Hepatocyte (in vitro differentiated cells): ENCODE data around the gene OTOS. TPM values are rescaled to one million over a fixed set of nuclear protein-coding genes. Genes with fewer than 3 reads are reported as not detected.

Source experiments
- DNase-seq: peaks from one replicate; pipeline ENCODE4 v3.0.0-alpha.2; 2016; ENCODE audit warnings: low spot score
- H2AFZ ChIP-seq: fragments of 200-600 bp; sonication (generic); 2 replicates; pipeline ENCODE4 v1.6.0; 2016; ENCODE audit warnings: antibody characterized with exemption, mild to moderate bottlenecking
- H3K27ac ChIP-seq: fragments of 200-600 bp; sonication (generic); 2 replicates; pipeline ENCODE4 v1.5.1; 2016; ENCODE audit warnings: mild to moderate bottlenecking
- H3K27me3 ChIP-seq: fragments of 200-600 bp; sonication (generic); 2 replicates; pipeline ENCODE4 v1.6.1; 2016
- H3K36me3 ChIP-seq: fragments of 200-600 bp; sonication (generic); replicated peaks from 2 replicates; pipeline ENCODE4 v1.5.1; 2016; ENCODE audit warnings: low read depth; ENCODE audit not compliant: insufficient read depth
- H3K4me1 ChIP-seq: fragments of 200-600 bp; sonication (generic); 2 replicates; pipeline ENCODE4 v1.5.1; 2016; ENCODE audit warnings: mild to moderate bottlenecking, moderate library complexity; ENCODE audit not compliant: insufficient read depth
- H3K4me2 ChIP-seq: fragments of 200-600 bp; sonication (generic); 2 replicates; pipeline ENCODE4 v1.6.0; 2016
- H3K4me3 ChIP-seq: fragments of 200-600 bp; sonication (generic); 2 replicates; pipeline ENCODE4 v1.5.1; 2016; ENCODE audit warnings: mild to moderate bottlenecking
- H3K79me2 ChIP-seq: fragments of 200-600 bp; sonication (generic); 2 replicates; pipeline ENCODE4 v1.6.0; 2017; ENCODE audit warnings: mild to moderate bottlenecking
- H3K9me2 ChIP-seq: fragments of 200-600 bp; sonication (generic); replicated peaks from 2 replicates; pipeline ENCODE4 v1.6.0; 2017; ENCODE audit warnings: mild to moderate bottlenecking; ENCODE audit not compliant: insufficient read depth
- H3K9me3 ChIP-seq: fragments of 200-600 bp; sonication (generic); 2 replicates; pipeline ENCODE4 v1.5.1; 2016; ENCODE audit warnings: low read depth, mild to moderate bottlenecking
- H4K20me1 ChIP-seq: fragments of 200-600 bp; sonication (generic); 2 replicates; pipeline ENCODE4 v1.6.0; 2016; ENCODE audit warnings: mild to moderate bottlenecking; ENCODE audit not compliant: insufficient read depth, poor library complexity, severe bottlenecking
- CTCF ChIP-seq: fragments of 200-600 bp; sonication (generic); IDR thresholded peaks from 2 replicates; pipeline ENCODE4 v1.5.1; 2016; ENCODE audit warnings: antibody characterized with exemption, mild to moderate bottlenecking; ENCODE audit not compliant: poor library complexity
- EZH2 ChIP-seq: fragments of 200-600 bp; sonication (generic); IDR thresholded peaks from 2 replicates; pipeline ENCODE4 v1.6.1; 2016; ENCODE audit warnings: antibody characterized with exemption, mild to moderate bottlenecking, borderline replicate concordance
- EZH2phosphoT487 ChIP-seq: fragments of 200-600 bp; sonication (generic); IDR thresholded peaks from one replicate; pipeline ENCODE4 v1.6.1; 2018; ENCODE audit warnings: antibody characterized with exemption, mild to moderate bottlenecking, low read depth, moderate library complexity; ENCODE audit not compliant: unreplicated experiment, severe bottlenecking
- WGBS: methylation state at CpG from one replicate; pipeline ENCODE4 v1.1.6; 2016; ENCODE audit warnings: low lambda C conversion rate; ENCODE audit errors: missing lambda C conversion rate; 5-methylcytosine and 5-hydroxymethylcytosine counted together
- polyA plus RNA-seq: library from polyadenylated mRNA; unstranded; fragments of >200 nt; fragmentation: Nextera tagmentation; extraction: Ambion mirVana; gene quantifications from 2 replicates; pipeline ENCODE4 v1.2.1, GENCODE V29; 2016
- total RNA-seq: library from RNA; depleted of rRNA; stranded (reverse); fragments of >200 nt; gene quantifications from 2 replicates; pipeline ENCODE4 v1.2.3, GENCODE V29; 2014

Gene OTOS
- total and polyA plus RNA-seq, 2 experiments from 2014 or later = 0.50 TPM; not detected in 1

- Histone ChIP-seq H3K9me2 (no peaks in the 10 kb centered on the region), H3K36me3 (no peaks in the 10 kb centered on the region), H4K20me1 (no peaks in the 10 kb centered on the region), H2AFZ (no peak overlapping the region), H3K79me2 (no peaks in the 10 kb centered on the region), H3K27ac (no peak overlapping the region), H3K27me3 (peaks cover 25% of the 10 kb centered on the region), H3K4me2 (no peak overlapping the region), H3K9me3 (no peaks in the 10 kb centered on the region), H3K4me3 (no peak overlapping the region), H3K4me1 (no peaks in the 10 kb centered on the region)
- DNase-seq = no peak
- 31% methylated on average over 5 of the region's 5 CpGs for WGBS
- no peak for TF ChIP-seq EZH2
- no peak for TF ChIP-seq EZH2phosphoT487
- no peak for TF ChIP-seq CTCF
These were observed 27.4 kb downstream of the OTOS start for GRCh38 chr2:240112914-240113690.

GRCh38 chr2:240111253-240111652, 29.2 kb downstream of the OTOS start:
- H3K4me2 ChIP-seq = no peak overlapping the region
- no peaks in the 10 kb centered on the region for H3K9me2 ChIP-seq
- no peak overlapping the region for H3K27ac ChIP-seq
- no peak overlapping the region for H3K4me3 ChIP-seq
- H3K4me1 ChIP-seq = no peaks in the 10 kb centered on the region
- H2AFZ ChIP-seq = no peak overlapping the region
- peak; percentile 33 for DNase-seq
- H3K27me3 ChIP-seq = peaks cover 25% of the 10 kb centered on the region
- no peaks in the 10 kb centered on the region for H4K20me1 ChIP-seq
- WGBS = 50% methylated on average over 10 of the region's 10 CpGs
- no peaks in the 10 kb centered on the region for H3K79me2 ChIP-seq
- TF ChIP-seq EZH2 (no peak), CTCF (no peak), EZH2phosphoT487 (no peak)
- no peaks in the 10 kb centered on the region for H3K9me3 ChIP-seq
- H3K36me3 ChIP-seq = no peaks in the 10 kb centered on the region

- peaks cover 18% of the 10 kb centered on the region for H3K27me3 ChIP-seq
- no peaks in the 10 kb centered on the region for H3K9me2 ChIP-seq
- no peak overlapping the region for H3K4me2 ChIP-seq
- H4K20me1 ChIP-seq = no peaks in the 10 kb centered on the region
- no peak for TF ChIP-seq CTCF
- no peak for TF ChIP-seq EZH2phosphoT487
- TF ChIP-seq EZH2 = no peak
- no peak for DNase-seq
- WGBS = 85% methylated on average over 11 of the region's 11 CpGs
- no peaks in the 10 kb centered on the region for H3K36me3 ChIP-seq
- no peak overlapping the region for H3K27ac ChIP-seq
- H3K9me3 ChIP-seq = no peaks in the 10 kb centered on the region
- no peaks in the 10 kb centered on the region for H3K4me1 ChIP-seq
- no peak overlapping the region for H2AFZ ChIP-seq
- no peaks in the 10 kb centered on the region for H3K79me2 ChIP-seq
- no peak overlapping the region for H3K4me3 ChIP-seq
These were observed 31.1 kb downstream of the OTOS start for GRCh38 chr2:240109386-240109785.
